ENCODE measurements around the gene FOXN4. TPM values are rescaled to one million over a fixed set of nuclear protein-coding genes. Genes with fewer than 3 reads are reported as not detected.

The FOXN4 gene
- total RNA-seq, 4 donors from 2014 or later, result not detected

DNA sequence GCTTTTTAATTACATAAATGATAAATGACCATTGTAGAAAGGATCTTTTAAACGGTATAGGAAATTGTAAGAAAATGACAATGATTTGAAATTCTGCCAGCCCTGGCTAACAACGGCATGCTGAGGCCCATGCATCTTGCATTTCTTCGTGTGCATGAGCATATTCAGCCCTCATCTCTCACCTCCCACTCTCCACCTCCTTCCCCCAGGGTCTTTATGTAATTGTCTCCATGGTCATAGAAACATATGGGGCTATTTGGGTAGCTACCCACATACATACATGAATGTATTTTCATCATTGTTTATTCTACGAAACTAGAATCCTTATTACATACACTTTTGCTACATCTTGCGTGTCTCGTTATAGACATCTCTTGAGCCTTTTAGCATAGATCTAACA is 43.1 kb upstream of the FOXN4 start:
- H3K27ac ChIP-seq (replicated peaks in 1 of 4), result no peak overlapping the region
- TF ChIP-seq POLR2AphosphoS5 (IDR thresholded peaks at IDR 0.05), result no peak
- TF ChIP-seq EP300 (IDR thresholded peaks at IDR 0.05), result no peak
- no peak for TF ChIP-seq POLR2A (IDR thresholded peaks at IDR 0.05; ENCODE audit: low read depth)
- TF ChIP-seq, protein P1, sequence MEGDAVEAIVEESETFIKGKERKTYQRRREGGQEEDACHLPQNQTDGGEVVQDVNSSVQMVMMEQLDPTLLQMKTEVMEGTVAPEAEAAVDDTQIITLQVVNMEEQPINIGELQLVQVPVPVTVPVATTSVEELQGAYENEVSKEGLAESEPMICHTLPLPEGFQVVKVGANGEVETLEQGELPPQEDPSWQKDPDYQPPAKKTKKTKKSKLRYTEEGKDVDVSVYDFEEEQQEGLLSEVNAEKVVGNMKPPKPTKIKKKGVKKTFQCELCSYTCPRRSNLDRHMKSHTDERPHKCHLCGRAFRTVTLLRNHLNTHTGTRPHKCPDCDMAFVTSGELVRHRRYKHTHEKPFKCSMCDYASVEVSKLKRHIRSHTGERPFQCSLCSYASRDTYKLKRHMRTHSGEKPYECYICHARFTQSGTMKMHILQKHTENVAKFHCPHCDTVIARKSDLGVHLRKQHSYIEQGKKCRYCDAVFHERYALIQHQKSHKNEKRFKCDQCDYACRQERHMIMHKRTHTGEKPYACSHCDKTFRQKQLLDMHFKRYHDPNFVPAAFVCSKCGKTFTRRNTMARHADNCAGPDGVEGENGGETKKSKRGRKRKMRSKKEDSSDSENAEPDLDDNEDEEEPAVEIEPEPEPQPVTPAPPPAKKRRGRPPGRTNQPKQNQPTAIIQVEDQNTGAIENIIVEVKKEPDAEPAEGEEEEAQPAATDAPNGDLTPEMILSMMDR (IDR thresholded peaks at IDR 0.05), result no peak
- 61% methylated on average over 6 of the region's 6 CpGs for WGBS
- no peaks in the 10 kb centered on the region for H3K9me3 ChIP-seq
- no peaks in the 10 kb centered on the region for H3K4me1 ChIP-seq
- H3K27me3 ChIP-seq, result no peaks in the 10 kb centered on the region
- no peaks in the 10 kb centered on the region for H3K36me3 ChIP-seq
- intact Hi-C loops (cut with DNase I), result no loop called here
- no peak for DNase-seq (ENCODE audit: extremely low spot score)
- no peak overlapping the region for H3K4me3 ChIP-seq

- no peak within 1 kb of the TSS for H3K27ac ChIP-seq (replicated peaks in 1 of 4)
- DNase-seq (ENCODE audit: extremely low spot score), result peak; percentile 37
- H3K4me3 ChIP-seq, result no peak within 1 kb of the TSS
- H3K9me3 ChIP-seq, result no peaks in the 10 kb centered on the region
- TF ChIP-seq POLR2A (IDR thresholded peaks at IDR 0.05; ENCODE audit: low read depth) (no peak), POLR2AphosphoS5 (IDR thresholded peaks at IDR 0.05) (no peak), EP300 (IDR thresholded peaks at IDR 0.05) (no peak)
- TF ChIP-seq, protein P1 (IDR thresholded peaks at IDR 0.05), result no peak
- H3K36me3 ChIP-seq, result no peaks in the 10 kb centered on the region
- H3K4me1 ChIP-seq, result no peaks in the 10 kb centered on the region
- intact Hi-C loops (cut with DNase I), result no loop called here
- no peaks in the 10 kb centered on the region for H3K27me3 ChIP-seq
- 86% methylated on average over 8 of the region's 8 CpGs for WGBS
Observed at GRCh38 chr12:109347589-109347988, 38.5 kb upstream of the FOXN4 start, which contains the start of gene MYO1H. MYO1H (plus strand) TSS chr12:109347900; CDS start chr12:109347961, 61 bp downstream.

DNA sequence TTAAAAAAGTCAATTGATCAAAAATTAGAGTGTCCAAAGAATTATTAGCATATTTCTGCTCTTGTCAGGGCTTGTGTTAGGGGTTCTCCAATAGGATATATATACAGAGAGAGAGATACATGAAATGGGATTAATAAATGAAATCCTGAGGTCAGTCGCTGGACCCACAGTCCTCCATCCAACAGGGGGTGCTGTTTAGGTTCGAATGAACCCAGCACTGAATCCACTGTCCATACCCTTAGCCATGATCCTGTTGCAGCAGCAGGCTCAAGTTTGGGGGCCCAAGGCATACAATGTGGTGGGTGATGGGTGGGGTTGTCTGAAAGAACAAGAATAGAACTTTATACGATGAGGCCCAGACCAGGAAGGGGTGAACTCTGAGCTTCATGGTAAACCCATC is 37.8 kb upstream of the FOXN4 start:
- DNase-seq (ENCODE audit: extremely low spot score), result peak; percentile 12
- Histone ChIP-seq H3K27me3 (no peaks in the 10 kb centered on the region), H3K36me3 (no peaks in the 10 kb centered on the region), H3K9me3 (no peaks in the 10 kb centered on the region), H3K4me1 (no peaks in the 10 kb centered on the region), H3K4me3 (no peak overlapping the region), H3K27ac (replicated peaks in 1 of 4) (no peak overlapping the region)
- TF ChIP-seq POLR2A (IDR thresholded peaks at IDR 0.05; ENCODE audit: low read depth) (no peak), POLR2AphosphoS5 (IDR thresholded peaks at IDR 0.05) (no peak)
- TF ChIP-seq, protein P1 (IDR thresholded peaks at IDR 0.05), result peak in 1 of 3 experiments; percentile 12
- 90% methylated on average over 3 of the region's 3 CpGs for WGBS
- intact Hi-C loops (cut with DNase I), result no loop called here

DNA sequence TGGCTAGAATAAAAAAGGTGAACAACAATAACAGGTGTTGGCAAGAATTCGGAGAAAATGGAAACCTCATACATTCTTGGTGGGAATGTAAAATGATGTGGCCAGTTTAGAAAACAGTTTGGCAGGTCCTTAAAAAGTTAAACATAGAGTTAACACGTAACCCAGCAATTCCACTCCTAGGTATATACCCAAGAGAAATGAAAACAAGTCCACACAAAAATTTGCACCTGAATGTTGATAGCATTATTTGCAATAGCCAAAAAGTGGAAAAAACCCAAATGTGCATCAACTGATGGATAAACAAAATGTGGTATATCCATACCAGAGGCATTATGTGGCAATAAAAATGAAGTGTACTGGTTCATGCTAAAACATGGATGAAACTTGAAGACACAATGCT is 36.3 kb upstream of the FOXN4 start:
- 74% methylated on average over 2 of the region's 2 CpGs for WGBS

DNA sequence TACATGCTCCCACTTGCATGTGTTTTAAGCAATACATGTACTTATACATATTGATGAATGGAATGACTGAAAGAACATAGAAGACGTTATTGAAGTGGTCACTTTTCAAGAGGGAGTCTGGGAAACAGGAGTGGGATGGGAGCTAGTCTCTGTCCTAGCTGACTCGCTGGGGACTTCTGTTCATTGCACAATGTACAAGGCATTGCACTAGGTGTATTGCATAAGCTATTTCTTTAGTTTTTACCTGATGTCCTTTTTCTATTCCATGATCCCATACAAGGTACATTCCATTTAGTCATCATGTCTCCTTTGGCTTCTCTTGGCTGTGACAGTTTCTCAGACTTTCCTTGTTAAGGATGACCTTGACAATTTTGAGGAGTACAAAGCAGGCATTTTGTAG is 34.6 kb upstream of the FOXN4 start:
- H3K9me3 ChIP-seq, result no peaks in the 10 kb centered on the region
- WGBS, result 67% methylated on average over 2 of the region's 2 CpGs
- intact Hi-C loops (cut with DNase I), result no loop called here
- H3K27me3 ChIP-seq, result no peaks in the 10 kb centered on the region
- DNase-seq (ENCODE audit: extremely low spot score), result no peak
- H3K4me3 ChIP-seq, result no peak overlapping the region
- no peak overlapping the region for H3K27ac ChIP-seq (replicated peaks in 1 of 4)
- no peaks in the 10 kb centered on the region for H3K36me3 ChIP-seq
- H3K4me1 ChIP-seq, result no peaks in the 10 kb centered on the region
- TF ChIP-seq, protein P1 (IDR thresholded peaks at IDR 0.05), result no peak
- TF ChIP-seq EP300 (IDR thresholded peaks at IDR 0.05), result no peak
- TF ChIP-seq POLR2AphosphoS5 (IDR thresholded peaks at IDR 0.05), result no peak
- TF ChIP-seq POLR2A (IDR thresholded peaks at IDR 0.05; ENCODE audit: low read depth), result no peak

More for the DNA sequence above, 36.3 kb upstream of the FOXN4 start:
- Histone ChIP-seq H3K9me3 (no peaks in the 10 kb centered on the region), H3K36me3 (no peaks in the 10 kb centered on the region), H3K4me1 (no peaks in the 10 kb centered on the region), H3K4me3 (no peak overlapping the region), H3K27ac (replicated peaks in 1 of 4) (no peak overlapping the region), H3K27me3 (no peaks in the 10 kb centered on the region)
- intact Hi-C loops (cut with DNase I), result no loop called here
- TF ChIP-seq, protein P1 (IDR thresholded peaks at IDR 0.05), result no peak
- no peak for DNase-seq (ENCODE audit: extremely low spot score)

Measured in esophagus muscularis mucosa (tissue), 4 donors.